RWPE1 (cell line): Measurements from ENCODE around the gene CAMKV.

Source experiments
- CTCF ChIA-PET: fragments of 350-600 bp; sonication (Branson Sonifier 250); formaldehyde crosslinking; extraction: SDS; loops from one replicate; lab custom pipeline; 2021; lab: Yijun Ruan, JAX
- POLR2A ChIA-PET: fragments of 400-600 bp; formaldehyde crosslinking; extraction: SDS; loops from one replicate; lab custom pipeline; 2020; ENCODE audit warnings: antibody characterized with exemption; ENCODE audit not compliant: low non-redundant PET; lab: Yijun Ruan, JAX
- DNase-seq: peaks from one replicate; pipeline ENCODE4 v3.0.0; 2012; ENCODE audit warnings: low spot score
- H3K27ac ChIP-seq: fragments of 450-650 bp; 2 replicates; pipeline ENCODE4 v1.5.1; 2017
- TF ChIP-seq, protein P1 (sequence below): fragments of 450-650 bp; conservative IDR thresholded peaks from 2 replicates; pipeline ENCODE4 v1.5.1; 2017; ENCODE audit warnings: low read depth, mild to moderate bottlenecking

Gene CAMKV

DNA sequence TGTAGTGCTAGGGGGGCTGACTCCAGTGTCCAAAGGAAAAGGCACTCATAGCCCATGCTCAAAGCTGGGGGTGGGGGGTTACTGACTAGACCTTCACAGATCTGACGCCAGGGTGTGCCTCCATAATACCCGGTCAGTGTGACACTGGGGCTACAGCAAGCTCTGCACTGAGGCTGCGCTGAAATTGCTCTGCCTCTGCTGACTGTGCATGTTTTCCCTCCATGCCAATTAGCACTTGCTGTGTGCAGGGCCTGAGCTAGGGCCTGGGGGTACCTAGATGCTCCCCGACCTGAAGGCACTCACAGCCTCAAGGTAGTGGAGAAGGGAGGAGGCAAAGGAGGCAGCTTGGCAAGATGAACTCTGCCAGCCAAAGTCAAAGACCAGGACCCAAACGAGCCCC lies 5.2 kb downstream of the CAMKV start:
- POLR2A ChIA-PET = interaction anchor here (1.0 kb wide), 1 partner anchor 75 kb away, joined by 4 read pairs; no protein-coding TSS in a partner anchor
- CTCF ChIA-PET = no interaction called here
- TF ChIP-seq, protein P1, sequence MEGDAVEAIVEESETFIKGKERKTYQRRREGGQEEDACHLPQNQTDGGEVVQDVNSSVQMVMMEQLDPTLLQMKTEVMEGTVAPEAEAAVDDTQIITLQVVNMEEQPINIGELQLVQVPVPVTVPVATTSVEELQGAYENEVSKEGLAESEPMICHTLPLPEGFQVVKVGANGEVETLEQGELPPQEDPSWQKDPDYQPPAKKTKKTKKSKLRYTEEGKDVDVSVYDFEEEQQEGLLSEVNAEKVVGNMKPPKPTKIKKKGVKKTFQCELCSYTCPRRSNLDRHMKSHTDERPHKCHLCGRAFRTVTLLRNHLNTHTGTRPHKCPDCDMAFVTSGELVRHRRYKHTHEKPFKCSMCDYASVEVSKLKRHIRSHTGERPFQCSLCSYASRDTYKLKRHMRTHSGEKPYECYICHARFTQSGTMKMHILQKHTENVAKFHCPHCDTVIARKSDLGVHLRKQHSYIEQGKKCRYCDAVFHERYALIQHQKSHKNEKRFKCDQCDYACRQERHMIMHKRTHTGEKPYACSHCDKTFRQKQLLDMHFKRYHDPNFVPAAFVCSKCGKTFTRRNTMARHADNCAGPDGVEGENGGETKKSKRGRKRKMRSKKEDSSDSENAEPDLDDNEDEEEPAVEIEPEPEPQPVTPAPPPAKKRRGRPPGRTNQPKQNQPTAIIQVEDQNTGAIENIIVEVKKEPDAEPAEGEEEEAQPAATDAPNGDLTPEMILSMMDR = no peak
- H3K27ac ChIP-seq = no peak overlapping the region
- DNase-seq = no peak

DNA sequence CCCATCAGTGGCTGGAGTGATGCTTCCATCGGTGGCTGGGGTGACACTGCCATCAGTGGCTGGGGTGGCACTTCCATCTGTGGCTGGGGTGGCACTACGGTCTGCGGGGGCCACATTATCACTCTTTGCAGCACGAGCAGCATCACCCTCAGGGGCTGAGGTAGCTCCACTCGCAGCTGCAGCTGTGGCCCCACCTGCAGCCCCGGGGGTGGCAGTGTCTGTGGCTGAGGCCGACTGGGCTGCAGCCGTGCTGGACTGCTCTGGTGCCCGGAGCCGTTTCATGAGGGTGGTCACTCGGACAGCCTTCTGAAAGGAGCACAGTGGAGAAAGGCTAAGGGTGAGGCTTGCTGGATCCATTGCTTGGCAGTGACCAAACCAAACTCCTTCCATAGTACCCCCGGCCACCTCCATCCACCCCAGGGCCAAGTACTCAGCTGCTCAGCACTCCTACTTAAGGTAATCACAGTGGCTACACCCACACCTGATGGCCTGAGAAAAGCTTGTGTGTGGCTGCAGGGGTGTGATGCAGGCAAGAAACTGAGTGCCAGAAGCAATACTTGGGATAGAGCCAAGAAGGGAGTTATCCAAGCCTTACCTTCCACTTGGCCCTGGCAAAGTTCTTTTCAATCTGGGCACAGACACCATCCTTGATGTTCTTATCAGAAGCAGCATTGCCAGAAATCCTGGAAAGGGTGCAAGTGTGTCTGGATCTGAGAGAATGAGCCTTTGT lies 10.0 kb downstream of the CAMKV start:
- CTCF ChIA-PET = interaction anchor here (0.6 kb wide), 1 partner anchor 21 kb away, joined by 4 read pairs; no protein-coding TSS in a partner anchor
- DNase-seq = no peak
- no peak overlapping the region for H3K27ac ChIP-seq
- POLR2A ChIA-PET = no interaction called here
- TF ChIP-seq, protein P1 = no peak

DNA sequence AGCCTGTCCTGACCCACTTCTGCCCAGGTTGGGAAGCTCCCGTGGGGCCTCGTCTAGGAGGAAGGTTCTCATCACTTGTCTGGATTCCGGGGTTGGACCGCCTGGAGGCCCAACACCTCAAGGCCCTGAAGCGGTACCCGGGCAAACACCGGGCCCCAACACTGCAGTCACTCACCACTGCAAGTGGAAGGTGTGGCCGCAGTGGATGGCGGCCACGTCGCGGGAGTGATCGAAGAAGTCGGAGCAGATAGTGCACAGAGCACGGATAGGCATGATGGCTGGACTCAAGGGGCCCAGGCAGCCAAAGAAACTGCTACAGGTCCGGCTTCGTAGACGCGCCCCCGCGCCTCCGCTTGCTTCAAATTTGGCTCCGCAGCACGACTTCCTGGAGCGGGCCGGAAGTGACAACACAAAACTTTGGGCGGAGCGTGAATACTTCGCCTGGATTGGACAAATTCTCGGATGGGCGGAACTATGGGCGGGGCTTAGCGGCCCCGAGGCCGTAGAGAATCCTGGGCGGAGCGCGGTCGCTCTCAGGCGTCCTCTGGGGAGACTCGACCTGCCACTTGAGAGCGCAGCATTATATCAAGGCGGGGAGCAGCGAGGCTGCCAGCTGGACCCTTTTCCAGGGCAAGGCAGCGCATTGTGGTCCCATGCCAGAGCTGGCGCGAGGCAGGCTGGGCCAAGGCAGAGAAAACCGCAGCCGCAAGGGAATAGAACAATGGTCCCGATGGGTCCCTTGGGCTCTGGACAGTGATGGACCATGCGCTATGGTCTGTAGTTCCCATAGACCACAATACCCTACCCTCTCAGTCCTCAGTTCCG lies 13.3 kb downstream of the CAMKV start, which contains the start of gene TRAIP:
Gene TRAIP, minus strand, starts transcription at position 384 of the 825 bp plus-strand sequence. Its CDS starts 111 bp downstream, at position 273.
- peak; percentile 97 for DNase-seq
- ChIA-PET CTCF (interaction anchor here (0.7 kb wide), 1 partner anchor 12 kb away, joined by 3 read pairs; no protein-coding TSS in a partner anchor), POLR2A (interaction anchor here (0.5 kb wide), 1 partner anchor 73 kb away, joined by 3 read pairs; the partner anchor contains the start of gene MON1A)
- H3K27ac ChIP-seq = peak within 1 kb of the TSS; percentile 70
- TF ChIP-seq, protein P1 = no peak

DNA sequence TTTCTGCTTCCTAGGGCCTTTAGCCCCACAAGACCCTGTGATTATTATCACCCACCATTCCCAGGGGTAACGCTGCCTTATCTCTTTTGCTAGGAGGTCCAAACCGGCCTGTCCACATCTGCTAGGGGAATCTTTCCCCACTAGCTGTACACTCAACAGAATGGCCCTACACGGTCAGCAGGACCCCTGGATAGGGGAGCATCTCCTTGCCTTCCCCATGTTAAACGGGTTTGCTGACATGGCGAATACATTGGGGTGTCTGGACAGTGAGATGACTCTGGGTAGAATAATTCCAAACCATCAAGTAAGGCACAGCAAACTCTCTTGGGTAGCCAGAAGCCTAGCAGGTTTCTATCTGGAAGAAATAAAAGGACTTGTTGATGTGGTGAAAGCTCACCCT lies 14.0 kb downstream of the CAMKV start:
- DNase-seq = no peak
- peak overlapping the region; percentile 70 for H3K27ac ChIP-seq
- ChIA-PET CTCF (interaction anchor here (0.7 kb wide), 1 partner anchor 12 kb away, joined by 3 read pairs; no protein-coding TSS in a partner anchor), POLR2A (interaction anchor here (0.8 kb wide), 1 partner anchor 45 kb away, joined by 3 read pairs; no protein-coding TSS in a partner anchor)
- TF ChIP-seq, protein P1 = no peak

DNA sequence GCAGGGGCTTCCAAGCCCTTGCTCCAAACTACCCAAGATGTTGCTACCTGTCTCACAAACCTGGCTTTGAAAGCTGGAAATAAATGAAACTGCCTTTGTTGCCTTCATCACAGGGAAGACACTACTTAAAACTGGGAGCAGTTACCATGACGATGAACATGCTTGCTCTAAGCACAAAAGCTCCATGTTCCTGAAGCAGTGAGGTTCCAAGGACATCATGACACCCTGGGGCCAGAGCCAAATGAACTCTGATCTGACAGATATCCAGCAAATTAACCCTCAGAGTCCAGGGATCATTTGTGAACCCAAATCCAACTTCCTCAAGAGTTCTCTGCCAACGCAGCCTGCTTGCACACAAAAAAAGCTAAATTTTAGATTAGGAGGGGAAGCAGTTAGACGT lies 24.0 kb downstream of the CAMKV start:
- ChIA-PET CTCF (interaction anchor here (0.8 to 2.2 kb wide), 2 partner anchors 26 to 43 kb away, joined by 5 to 9 read pairs; partner anchors contain the start of gene INKA1), POLR2A (no interaction called here)
- no peak overlapping the region for H3K27ac ChIP-seq
- no peak for DNase-seq
- TF ChIP-seq, protein P1 = no peak
